GM23338 (cell line): ENCODE measurements around the gene SBK3.

Experiments used
- JUNB ChIP-seq: IDR thresholded peaks from one replicate; pipeline ENCODE4 v1.6.1; 2016; ENCODE audit warnings: antibody characterized with exemption; ENCODE audit not compliant: unreplicated experiment
- TF ChIP-seq, protein P1 (sequence below), 2 experiments: fragments of 200-600 bp in 1 of 2; sonication (generic) in 1 of 2; conservative IDR thresholded peaks; 2 replicates each; pipeline versions ENCODE4 v1.5.1 to v1.6.1; 2016 to 2017; ENCODE audit warnings: antibody characterized with exemption in 2 of 2, low read depth in 2 of 2, mild to moderate bottlenecking in 2 of 2, moderate library complexity in 1 of 2

DNA sequence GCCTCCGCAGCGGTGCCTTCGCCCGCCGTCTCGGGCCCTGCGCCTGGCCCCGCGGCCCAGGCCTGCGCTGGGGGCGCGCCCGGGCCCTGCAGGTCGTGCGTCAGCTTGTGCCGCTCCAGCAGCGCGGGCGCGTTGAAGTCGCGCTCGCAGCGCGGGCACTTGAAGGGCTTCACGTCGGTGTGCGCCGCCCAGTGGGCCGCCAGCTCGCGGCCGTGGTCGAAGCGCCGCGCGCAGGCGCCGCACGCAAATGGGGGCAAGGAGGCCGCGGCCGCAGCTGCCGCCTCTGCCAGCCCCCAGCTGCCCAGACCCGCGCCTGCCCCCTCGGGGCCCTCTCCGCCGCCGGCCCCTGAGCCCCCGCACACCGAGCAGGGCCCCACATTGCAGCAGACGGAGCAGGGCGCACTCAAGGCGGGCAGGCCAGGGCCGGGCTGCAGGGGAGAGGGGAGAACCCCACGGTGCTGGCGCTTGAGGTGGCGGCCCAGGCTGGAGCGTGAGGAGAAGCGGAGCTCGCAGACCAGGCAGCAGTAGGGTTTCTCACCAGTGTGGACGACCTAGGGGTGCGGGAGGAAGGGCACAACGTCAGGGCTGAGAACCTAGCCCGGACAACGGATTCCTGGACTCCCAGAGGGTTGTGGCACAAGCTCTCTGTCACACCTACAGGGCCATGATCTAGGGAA, 47.9 kb upstream of the SBK3 start:
- no peak for TF ChIP-seq JUNB
- TF ChIP-seq, protein P1, sequence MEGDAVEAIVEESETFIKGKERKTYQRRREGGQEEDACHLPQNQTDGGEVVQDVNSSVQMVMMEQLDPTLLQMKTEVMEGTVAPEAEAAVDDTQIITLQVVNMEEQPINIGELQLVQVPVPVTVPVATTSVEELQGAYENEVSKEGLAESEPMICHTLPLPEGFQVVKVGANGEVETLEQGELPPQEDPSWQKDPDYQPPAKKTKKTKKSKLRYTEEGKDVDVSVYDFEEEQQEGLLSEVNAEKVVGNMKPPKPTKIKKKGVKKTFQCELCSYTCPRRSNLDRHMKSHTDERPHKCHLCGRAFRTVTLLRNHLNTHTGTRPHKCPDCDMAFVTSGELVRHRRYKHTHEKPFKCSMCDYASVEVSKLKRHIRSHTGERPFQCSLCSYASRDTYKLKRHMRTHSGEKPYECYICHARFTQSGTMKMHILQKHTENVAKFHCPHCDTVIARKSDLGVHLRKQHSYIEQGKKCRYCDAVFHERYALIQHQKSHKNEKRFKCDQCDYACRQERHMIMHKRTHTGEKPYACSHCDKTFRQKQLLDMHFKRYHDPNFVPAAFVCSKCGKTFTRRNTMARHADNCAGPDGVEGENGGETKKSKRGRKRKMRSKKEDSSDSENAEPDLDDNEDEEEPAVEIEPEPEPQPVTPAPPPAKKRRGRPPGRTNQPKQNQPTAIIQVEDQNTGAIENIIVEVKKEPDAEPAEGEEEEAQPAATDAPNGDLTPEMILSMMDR (conservative IDR thresholded peaks at IDR 0.05; ENCODE audit: low read depth in 2 of 2): peak in 1 of 2 experiments; percentile 30; a peak in 1 of 4 replicates
